NB4 (cell line): ENCODE data around the gene POLL.

Experiments used
- CTCF ChIP-seq: IDR thresholded peaks from one replicate; pipeline ENCODE4 v1.5.1; 2012; ENCODE audit warnings: low read depth, low read length
- POLR2A ChIP-seq: IDR thresholded peaks from 2 replicates; pipeline ENCODE4 v1.6.1; 2011; ENCODE audit warnings: mild to moderate bottlenecking; ENCODE audit not compliant: insufficient read length; ENCODE audit errors: extremely low read depth
- TF ChIP-seq, protein P1 (sequence below): IDR thresholded peaks from 2 replicates; pipeline ENCODE4 v1.6.1; 2011; ENCODE audit warnings: low read depth, low read length

GRCh38 chr10:101601541-101601940 lies 13.5 kb upstream of the POLL start:
- TF ChIP-seq CTCF = no peak
- no peak for TF ChIP-seq POLR2A
- TF ChIP-seq, protein P1, sequence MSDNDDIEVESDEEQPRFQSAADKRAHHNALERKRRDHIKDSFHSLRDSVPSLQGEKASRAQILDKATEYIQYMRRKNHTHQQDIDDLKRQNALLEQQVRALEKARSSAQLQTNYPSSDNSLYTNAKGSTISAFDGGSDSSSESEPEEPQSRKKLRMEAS = no peak
